Stimulated activated naive CD8-positive, alpha-beta T cell treated with anti-CD3 and anti-CD28 coated beads, Interleukin-15, amount 100 ng/mL, for 72 hours (primary cell): Measurements from ENCODE around the gene POLR3C.
A peak's percentile ranks its signal among the peaks of the same experiment; 100 is the strongest.
"Not testable (repeated sequence)": the region's sequence is repeated elsewhere in the genome, so short reads cannot be mapped to it uniquely, and the experiment has no call there.

Source experiments
- ATAC-seq: fragments of 150-1000 bp; cut with Tn5 transposase; 2 replicates; pipeline ENCODE4 v1.10.0; 2021; ENCODE audit warnings: mild to moderate bottlenecking, moderate library complexity
- DNase-seq, 2 donors: peaks; one replicate each; pipeline ENCODE4 v3.0.0; 2021 to 2022
- H3K27ac Mint-ChIP-seq, 2 donors: one replicate each; pipeline ENCODE4 v1.8.0; 2022; ENCODE audit warnings: mild to moderate bottlenecking in 2 of 2, mixed read lengths in 2 of 2, moderate library complexity in 2 of 2
- H3K27me3 Mint-ChIP-seq: one replicate; pipeline ENCODE4 v1.8.0; 2022; ENCODE audit warnings: mixed read lengths
- H3K4me1 Mint-ChIP-seq: one replicate; pipeline ENCODE4 v1.8.0; 2022; ENCODE audit warnings: mild to moderate bottlenecking, mixed read lengths
- H3K4me3 Mint-ChIP-seq, 2 donors: one replicate each; pipeline ENCODE4 v1.8.0; 2022; ENCODE audit warnings: mild to moderate bottlenecking in 2 of 2, mixed read lengths in 2 of 2, moderate library complexity in 1 of 2
- H3K9me3 Mint-ChIP-seq, 2 donors: one replicate each; pipeline ENCODE4 v1.8.0; 2022; ENCODE audit warnings: mixed read lengths in 2 of 2

Gene POLR3C, protein sequence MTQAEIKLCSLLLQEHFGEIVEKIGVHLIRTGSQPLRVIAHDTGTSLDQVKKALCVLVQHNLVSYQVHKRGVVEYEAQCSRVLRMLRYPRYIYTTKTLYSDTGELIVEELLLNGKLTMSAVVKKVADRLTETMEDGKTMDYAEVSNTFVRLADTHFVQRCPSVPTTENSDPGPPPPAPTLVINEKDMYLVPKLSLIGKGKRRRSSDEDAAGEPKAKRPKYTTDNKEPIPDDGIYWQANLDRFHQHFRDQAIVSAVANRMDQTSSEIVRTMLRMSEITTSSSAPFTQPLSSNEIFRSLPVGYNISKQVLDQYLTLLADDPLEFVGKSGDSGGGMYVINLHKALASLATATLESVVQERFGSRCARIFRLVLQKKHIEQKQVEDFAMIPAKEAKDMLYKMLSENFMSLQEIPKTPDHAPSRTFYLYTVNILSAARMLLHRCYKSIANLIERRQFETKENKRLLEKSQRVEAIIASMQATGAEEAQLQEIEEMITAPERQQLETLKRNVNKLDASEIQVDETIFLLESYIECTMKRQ

DNA sequence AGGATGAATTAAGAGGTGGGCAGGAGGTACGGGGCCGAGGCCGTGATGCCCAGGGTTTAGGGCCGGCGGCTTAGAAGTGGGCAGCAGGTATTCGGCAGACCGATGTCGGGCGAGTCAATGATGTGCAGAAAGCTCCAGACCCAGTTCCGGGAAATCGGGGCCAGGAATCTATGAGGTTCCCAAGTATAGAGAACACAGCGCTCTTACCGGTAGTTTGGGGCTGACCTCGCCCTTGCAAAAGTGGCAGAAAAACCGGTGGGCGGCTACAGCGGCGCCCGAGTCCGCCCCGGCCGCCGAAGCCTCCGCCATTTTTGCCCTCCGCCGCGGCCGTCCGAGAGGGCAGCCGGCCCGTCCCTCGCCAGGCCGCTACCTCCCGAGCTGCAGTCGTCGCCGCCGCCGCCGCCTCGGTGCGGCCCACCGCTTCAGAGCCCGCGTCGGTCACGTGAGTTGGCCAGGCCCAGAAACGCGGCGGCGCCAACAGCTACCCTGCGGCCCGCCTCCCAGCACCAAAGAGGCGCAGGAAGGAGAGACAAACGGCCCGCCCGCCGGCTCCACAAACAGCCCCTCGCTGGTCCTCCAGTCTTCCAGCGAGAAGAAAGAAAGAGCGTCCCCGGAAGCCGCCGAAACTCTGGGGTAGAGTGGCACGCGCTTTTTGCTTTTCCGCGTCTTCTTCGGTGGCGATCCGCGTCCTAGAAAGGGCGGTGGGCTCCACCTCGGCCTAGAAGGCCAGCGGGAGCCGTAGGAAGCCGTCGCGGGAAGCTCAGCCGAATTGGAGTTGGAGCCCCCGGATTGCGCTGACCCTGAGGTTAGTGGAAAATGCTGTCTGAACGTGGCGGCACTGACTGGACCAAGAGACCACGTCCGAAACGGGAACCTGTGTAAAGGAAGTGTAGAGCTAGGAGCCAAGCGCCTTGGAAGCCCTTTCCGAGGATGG, at the start of gene POLR3C, which contains the start of gene RNF115:
TSS of gene POLR3C (plus strand) at position 636 of the 934 bp plus-strand sequence. CDS start 1,577 bp downstream, outside the sequence.
TSS of gene RNF115 (minus strand) at position 531 of the 934 bp plus-strand sequence. CDS start at position 309, 222 bp downstream.
- ATAC-seq (peak; percentile 76), DNase-seq (peak; percentile 87 to 89)
- H3K4me3 Mint-ChIP-seq = peak within 1 kb of the TSS; percentile 94 to 99
- H3K27ac Mint-ChIP-seq = peak within 1 kb of the TSS; percentile 99 to 100
- H3K9me3 Mint-ChIP-seq = no peaks in the 10 kb centered on the region
- H3K27me3 Mint-ChIP-seq = no peaks in the 10 kb centered on the region
- peaks cover 51% of the 10 kb centered on the region for H3K4me1 Mint-ChIP-seq

DNA sequence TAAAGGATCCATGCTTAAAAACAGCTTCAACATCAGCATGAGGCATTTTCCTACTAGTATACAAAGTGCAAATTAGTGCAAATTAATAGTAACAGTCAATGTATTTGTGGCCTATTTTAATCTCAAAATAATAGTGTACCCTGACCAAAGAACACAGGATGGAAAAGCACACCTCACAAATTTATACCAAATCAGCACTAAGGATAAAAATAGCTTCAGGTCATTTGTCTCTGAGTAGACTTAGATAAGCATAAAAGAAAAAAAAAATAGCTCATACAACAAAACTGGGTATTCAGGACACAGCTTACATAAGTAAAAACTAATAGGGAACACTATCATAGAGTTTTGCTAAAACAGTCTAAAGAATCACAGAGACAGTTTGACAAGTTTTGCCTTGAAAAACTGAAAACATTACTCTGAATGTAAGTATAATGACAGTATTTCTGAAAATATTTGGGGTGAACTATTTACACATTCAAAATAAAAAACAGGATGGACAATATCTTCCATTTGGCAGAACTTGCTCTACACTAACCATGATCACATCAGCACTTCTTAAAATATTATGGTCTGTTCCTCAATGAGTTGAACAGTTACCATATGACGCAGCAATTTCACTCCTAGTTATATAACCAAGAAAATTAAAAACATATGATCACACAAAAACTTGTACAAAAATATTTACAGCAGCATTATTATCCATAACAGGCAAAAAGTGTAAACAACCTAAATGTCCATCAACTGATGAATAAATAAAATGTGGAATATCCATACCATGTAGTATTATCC, 46.4 kb upstream of the POLR3C start:
- ATAC-seq (no peak), DNase-seq (no peak)
- H3K9me3 Mint-ChIP-seq = no peaks in the 10 kb centered on the region
- no peak overlapping the region for H3K4me3 Mint-ChIP-seq
- peaks cover 26% of the 10 kb centered on the region for H3K4me1 Mint-ChIP-seq
- H3K27me3 Mint-ChIP-seq = no peaks in the 10 kb centered on the region
- H3K27ac Mint-ChIP-seq = no peak overlapping the region

DNA sequence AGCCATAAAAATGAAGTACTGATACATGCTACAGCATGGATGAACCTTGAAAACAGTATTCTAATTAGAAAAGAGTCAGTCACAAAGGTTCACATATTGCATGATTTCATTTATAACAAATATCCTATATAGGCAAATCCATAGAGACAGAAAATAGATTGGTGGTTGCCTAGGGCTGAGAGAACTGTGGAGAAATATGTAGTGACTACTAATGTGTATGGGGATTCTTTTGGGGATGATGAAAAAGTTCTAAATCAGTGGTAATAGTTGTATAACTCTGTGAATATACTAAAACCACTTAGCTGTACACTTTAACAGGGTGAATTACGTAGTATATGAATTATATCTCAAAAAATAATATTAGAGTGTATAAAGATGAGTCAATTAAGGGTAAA, 45.9 kb upstream of the POLR3C start:
- ATAC-seq (no peak), DNase-seq (no peak)
- no peaks in the 10 kb centered on the region for H3K27me3 Mint-ChIP-seq
- H3K4me1 Mint-ChIP-seq = peaks cover 22% of the 10 kb centered on the region
- H3K4me3 Mint-ChIP-seq = no peak overlapping the region
- H3K9me3 Mint-ChIP-seq = no peaks in the 10 kb centered on the region
- H3K27ac Mint-ChIP-seq = no peak overlapping the region

DNA sequence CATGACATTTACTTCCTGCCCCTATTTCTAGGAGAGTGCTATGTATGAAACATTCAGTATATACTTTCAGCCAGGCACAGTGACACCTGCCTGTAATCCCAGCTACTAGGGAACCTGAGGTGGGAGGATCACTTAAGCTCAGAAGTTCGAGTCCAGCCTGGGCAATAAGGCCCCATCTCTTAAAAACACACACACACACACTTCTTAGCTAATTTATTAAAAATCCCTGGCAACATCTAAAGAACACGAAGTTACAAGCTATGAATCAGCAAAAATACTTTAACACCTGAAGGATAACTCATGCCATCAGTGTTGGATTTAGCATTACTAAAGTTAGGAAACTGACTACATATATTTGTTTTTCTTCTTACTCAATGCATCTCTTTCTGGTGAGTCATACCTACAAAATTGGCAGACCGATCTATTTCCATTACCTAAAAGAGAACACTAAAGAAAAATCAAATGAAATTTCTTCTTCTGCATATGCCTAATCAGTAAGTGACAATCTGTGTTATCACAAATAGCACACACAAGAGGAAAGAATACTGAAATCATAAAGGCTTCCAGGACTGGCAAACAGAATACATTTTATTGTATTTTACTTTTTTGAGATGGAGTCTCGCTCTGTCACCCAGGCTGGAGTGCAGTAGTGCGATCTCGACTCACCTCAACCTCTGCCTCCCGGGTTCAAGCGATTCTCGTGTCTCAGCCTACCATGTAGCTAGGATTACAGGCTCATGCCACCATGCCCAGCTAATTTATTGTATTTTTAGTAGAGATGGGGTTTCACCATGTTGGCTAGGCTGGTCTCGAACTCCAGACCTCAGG, 41.5 kb upstream of the POLR3C start:
- peak overlapping the region in 1 of 2 donors; percentile 19 for H3K27ac Mint-ChIP-seq
- peaks cover 34% of the 10 kb centered on the region for H3K4me1 Mint-ChIP-seq
- H3K9me3 Mint-ChIP-seq = no peaks in the 10 kb centered on the region
- DNase-seq (no peak), ATAC-seq (no peak)
- no peak overlapping the region for H3K4me3 Mint-ChIP-seq
- H3K27me3 Mint-ChIP-seq = no peaks in the 10 kb centered on the region

DNA sequence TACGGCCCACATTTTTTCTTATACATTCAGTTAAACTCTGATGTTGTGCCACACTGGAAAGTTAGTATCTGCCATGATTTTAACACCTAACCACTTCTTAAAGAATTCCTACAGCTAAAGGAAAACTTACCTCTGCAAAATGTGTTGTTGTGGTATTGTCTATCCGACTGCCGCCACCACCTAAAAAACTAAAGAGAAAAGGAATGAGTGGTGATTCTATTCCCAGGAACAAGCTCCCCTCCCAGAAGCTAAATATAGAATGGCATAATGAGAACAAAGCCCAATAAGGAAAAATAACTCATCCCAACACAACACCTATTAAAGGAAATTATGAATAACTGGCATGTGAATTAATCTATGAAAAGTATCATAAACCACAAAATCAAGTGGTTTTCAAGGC, 39.6 kb upstream of the POLR3C start:
- Mint-ChIP-seq H3K27me3 (no peaks in the 10 kb centered on the region), H3K27ac (peak overlapping the region in 1 of 2 donors; percentile 30)

DNA sequence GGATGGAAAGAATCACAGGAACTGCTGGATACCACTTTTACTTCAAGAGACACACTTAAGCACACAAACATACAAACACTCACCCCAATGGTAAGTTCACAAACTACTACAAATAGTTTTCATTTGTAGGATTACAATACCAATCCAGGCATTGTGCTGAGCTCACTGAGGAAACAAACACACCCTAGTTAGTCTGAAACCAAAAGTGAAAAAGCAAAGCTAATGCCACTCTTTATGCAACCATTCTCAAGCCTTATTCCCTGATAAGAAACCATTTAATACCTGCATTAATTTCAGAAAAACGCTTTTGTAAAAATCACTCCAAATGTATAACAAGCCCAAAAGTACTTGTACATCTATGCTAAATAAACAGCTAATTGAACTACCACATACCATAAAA, 38.5 kb upstream of the POLR3C start:
- H3K27ac Mint-ChIP-seq = peak overlapping the region in 1 of 2 donors; percentile 48
- no peaks in the 10 kb centered on the region for H3K27me3 Mint-ChIP-seq
- H3K9me3 Mint-ChIP-seq = no peaks in the 10 kb centered on the region
- peak overlapping the region; percentile 71 to 76 for H3K4me3 Mint-ChIP-seq
- peak; percentile 70 for ATAC-seq
- H3K4me1 Mint-ChIP-seq = peaks cover 34% of the 10 kb centered on the region
- no peak for DNase-seq

More for the DNA sequence above, 39.6 kb upstream of the POLR3C start:
- H3K9me3 Mint-ChIP-seq = no peaks in the 10 kb centered on the region
- peaks cover 34% of the 10 kb centered on the region for H3K4me1 Mint-ChIP-seq
- ATAC-seq (no peak), DNase-seq (no peak)
- H3K4me3 Mint-ChIP-seq = no peak overlapping the region

DNA sequence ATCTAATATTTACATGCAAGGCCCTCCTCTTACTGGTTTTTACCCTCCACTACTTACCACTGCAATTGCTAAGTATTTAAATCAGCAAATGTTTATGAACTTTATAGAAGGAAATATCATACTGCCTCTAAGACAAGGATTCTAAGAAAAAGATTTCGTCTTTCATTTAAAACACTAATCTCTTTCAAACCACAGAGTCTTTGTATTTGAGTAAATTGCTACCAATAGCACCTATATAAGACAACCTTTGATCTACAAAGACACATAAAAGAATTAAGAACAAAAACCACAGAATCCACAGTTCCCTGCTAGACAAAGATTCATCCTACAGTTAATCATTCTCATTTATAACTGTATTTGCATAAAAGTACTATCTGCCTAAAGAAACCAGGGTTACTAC, 37.7 kb upstream of the POLR3C start:
- H3K4me3 Mint-ChIP-seq = peak overlapping the region; percentile 71 to 76
- no peaks in the 10 kb centered on the region for H3K27me3 Mint-ChIP-seq
- ATAC-seq (peak; percentile 93), DNase-seq (no peak)
- peaks cover 34% of the 10 kb centered on the region for H3K4me1 Mint-ChIP-seq
- H3K9me3 Mint-ChIP-seq = no peaks in the 10 kb centered on the region
- peak overlapping the region; percentile 48 to 71 for H3K27ac Mint-ChIP-seq

DNA sequence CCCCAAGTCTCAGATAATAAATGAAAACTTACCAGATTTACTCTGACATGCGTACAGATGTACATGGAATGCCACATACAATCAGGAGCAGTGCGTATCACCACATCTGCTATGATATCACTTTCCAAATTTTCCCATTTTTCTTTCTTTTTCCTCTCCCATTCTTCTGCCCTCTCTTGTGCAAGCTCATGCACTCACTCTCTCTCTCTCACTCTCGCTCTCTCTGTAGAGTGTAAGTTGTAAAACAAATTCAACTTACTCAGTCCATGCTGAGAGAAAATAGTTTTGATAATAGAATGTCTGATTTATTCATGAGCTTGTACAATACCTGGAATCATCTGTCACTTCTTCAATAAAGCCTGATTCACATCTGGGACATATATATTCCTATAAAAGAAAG, 35.4 kb upstream of the POLR3C start:
- no peak overlapping the region for H3K27ac Mint-ChIP-seq
- DNase-seq (no peak), ATAC-seq (no peak)
- H3K4me3 Mint-ChIP-seq = no peak overlapping the region
- H3K27me3 Mint-ChIP-seq = no peaks in the 10 kb centered on the region
- H3K9me3 Mint-ChIP-seq = no peaks in the 10 kb centered on the region
- H3K4me1 Mint-ChIP-seq = peaks cover 34% of the 10 kb centered on the region

DNA sequence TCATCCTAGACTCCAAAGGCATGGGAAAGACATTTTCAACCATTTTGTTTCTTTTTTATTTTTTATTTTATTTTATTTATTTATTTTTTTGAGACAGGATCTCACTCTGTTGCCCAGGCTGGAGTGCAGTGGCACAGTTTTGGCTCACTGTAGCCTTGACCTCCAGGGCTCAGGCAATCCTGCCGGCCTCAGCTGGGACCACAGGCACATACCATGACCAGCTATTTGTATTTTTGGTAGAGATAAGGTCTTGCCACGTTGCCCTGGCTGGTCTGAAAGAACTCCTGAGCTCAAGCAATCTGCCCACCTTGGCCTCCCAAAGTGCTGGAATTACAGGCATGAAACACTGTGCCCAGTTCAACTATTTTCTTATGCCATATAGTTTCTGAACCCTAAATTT, 32.1 kb upstream of the POLR3C start:
- not testable (repeated sequence) for H3K27me3 Mint-ChIP-seq, H3K4me3 Mint-ChIP-seq, H3K27ac Mint-ChIP-seq, DNase-seq, ATAC-seq
- peaks cover 12% of the 10 kb centered on the region in 2 donors for H3K9me3 Mint-ChIP-seq
- peaks cover 14% of the 10 kb centered on the region for H3K4me1 Mint-ChIP-seq

DNA sequence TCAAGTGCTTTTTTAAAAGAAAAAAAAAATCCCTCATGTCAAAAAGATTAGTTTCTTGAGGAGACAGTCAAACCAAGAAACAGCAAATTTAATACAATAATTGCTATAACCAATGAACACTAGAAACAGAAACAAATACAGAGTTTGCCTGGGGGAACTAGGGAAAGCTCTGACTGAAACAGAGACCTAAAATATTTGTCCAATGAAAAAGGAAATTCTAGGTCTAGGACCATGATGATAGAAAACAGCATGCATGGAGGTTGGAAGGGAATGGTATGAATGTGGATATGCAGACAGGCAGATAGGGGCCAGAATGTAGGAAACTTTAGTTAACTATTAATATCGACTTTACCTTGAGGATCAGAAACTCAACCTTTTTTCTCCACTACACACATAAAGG, 31.5 kb upstream of the POLR3C start:
- Mint-ChIP-seq H3K4me3 (no peak overlapping the region), H3K9me3 (peaks cover 18 to 19% of the 10 kb centered on the region in 2 donors), H3K27me3 (no peaks in the 10 kb centered on the region), H3K27ac (no peak overlapping the region), H3K4me1 (peaks cover 13% of the 10 kb centered on the region)
- no peak for ATAC-seq
- no peak for DNase-seq

DNA sequence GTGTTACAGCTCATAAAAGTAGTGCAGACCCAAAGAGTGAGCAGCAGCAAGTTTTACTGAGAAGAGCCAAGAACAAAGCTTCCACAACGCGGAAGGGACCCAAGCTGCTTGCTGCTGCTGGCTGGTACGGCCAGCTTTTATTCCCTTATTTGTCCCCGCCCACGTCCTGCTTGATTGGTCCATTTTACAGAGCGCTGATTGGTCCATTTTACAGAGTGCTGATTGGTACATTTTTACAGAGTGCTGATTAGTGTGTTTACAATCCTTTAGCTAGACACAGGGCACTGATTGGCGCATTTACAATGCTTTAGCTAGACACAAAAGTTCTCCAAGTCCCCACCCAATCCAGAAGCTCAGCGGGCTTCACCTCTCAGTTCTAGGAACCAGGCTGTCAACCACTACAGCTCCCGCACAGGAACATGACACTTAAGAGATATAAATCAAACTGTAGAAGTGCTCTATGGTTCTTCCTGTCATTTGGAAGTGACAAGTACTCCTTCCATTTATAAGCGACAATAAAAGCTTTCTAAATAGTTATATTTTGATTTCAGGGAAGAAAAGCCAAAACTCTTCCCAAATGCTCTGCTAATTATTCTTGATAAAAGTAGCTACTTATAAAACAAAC, 28.6 kb upstream of the POLR3C start:
- Mint-ChIP-seq H3K4me3 (no peak overlapping the region), H3K4me1 (peaks cover 26% of the 10 kb centered on the region), H3K27ac (no peak overlapping the region), H3K9me3 (peaks cover 24 to 25% of the 10 kb centered on the region in 2 donors), H3K27me3 (no peaks in the 10 kb centered on the region)
- no peak for ATAC-seq
- no peak for DNase-seq

DNA sequence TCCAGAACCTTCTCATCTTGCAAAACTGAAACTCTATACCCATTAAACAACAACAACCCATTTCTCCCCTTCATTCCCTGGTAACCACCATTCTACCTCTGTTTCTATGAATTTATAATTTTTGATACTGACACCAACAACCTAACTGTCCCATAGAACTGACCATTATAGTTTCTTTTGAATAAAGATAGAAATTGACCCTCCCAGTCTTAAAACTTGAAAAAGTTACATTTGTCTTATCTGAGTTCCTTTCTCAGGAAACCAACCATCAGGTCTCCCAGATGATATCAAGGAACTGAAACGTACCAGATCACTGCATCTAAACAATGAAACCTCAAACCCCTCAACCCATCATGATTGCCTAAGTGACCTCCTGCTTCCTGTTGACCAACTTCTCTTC, 27.2 kb upstream of the POLR3C start:
- Mint-ChIP-seq H3K27me3 (no peaks in the 10 kb centered on the region), H3K27ac (no peak overlapping the region), H3K4me3 (no peak overlapping the region), H3K4me1 (peaks cover 33% of the 10 kb centered on the region), H3K9me3 (peaks cover 24 to 25% of the 10 kb centered on the region in 2 donors)
- no peak for DNase-seq
- no peak for ATAC-seq

DNA sequence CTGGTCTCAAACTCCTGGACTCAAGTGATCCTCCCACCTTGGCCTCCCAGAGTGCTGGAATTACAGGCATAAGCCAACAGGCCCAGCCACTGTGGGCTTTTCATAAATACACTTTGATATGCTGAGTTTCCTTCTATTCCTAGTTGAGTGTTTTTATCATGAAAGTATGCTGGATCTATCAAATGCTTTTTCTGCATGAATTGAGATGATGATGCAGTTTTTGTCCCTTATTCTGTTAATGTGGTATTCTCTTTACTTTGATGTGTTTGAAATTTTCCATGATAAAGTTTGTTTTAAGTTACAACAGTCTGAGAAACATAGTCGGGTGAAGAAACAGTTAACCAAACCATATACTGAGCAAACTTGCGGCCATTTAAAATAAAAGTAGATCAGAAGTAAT, 24.2 kb upstream of the POLR3C start:
- Mint-ChIP-seq H3K27me3 (no peaks in the 10 kb centered on the region), H3K9me3 (peaks cover 24 to 25% of the 10 kb centered on the region in 2 donors), H3K27ac (no peak overlapping the region), H3K4me3 (no peak overlapping the region), H3K4me1 (peaks cover 49% of the 10 kb centered on the region)
- ATAC-seq = no peak
- DNase-seq = no peak
